ENCODE measurements around the gene ARL4D. TPM values are rescaled to one million over a fixed set of nuclear protein-coding genes. Genes with fewer than 3 reads are reported as not detected.

Gene ARL4D
- total RNA-seq, 1 experiment from 2014 or later, result 2.8 TPM

Small RNAs within 50 kb of the gene (small RNA-seq; reads per million reads assigned to genes)
- gene RNU6-1137P, result not detected
- gene RNU6-406P, result not detected
- gene RNU6-470P, result not detected

Other genes starting within 250 kb of the ARL4D start
- gene NBR1, start 227.8 kb upstream of the ARL4D start, total RNA-seq (2014; rRNA removed; shearing (Covaris generic)), result 37.9 and 38.6 TPM in 2 replicates
- gene TMEM106A, start 187.1 kb upstream of the ARL4D start, total RNA-seq (2014; rRNA removed; shearing (Covaris generic)), result 1.9 and 2.2 TPM in 2 replicates
- gene CCDC200, start 170.4 kb upstream of the ARL4D start, total RNA-seq (2014; rRNA removed; shearing (Covaris generic)), result not detected in 2 replicates
- gene RNU2-1, start 165.0 kb upstream of the ARL4D start, total RNA-seq (2014; rRNA removed; shearing (Covaris generic)), result not detected in 2 replicates
- 28.2 and 33.8 TPM in 2 replicates for gene DHX8, start 85.0 kb downstream of the ARL4D start, total RNA-seq (2014; rRNA removed; shearing (Covaris generic))
- gene ETV4, start 147.3 kb downstream of the ARL4D start, total RNA-seq (2014; rRNA removed; shearing (Covaris generic)), result 129 and 149 TPM in 2 replicates

All from HT-29 (cell line).